T-helper 1 cell (primary cell): ENCODE results near the gene PYCARD.
"Not testable (repeated sequence)": the region's sequence is repeated elsewhere in the genome, so short reads cannot be mapped to it uniquely, and the experiment has no call there.

Experiments
- DNase-seq, 5 donors: peaks; one replicate each; pipeline ENCODE4 v3.0.0-alpha.2; 2012 to 2020

The PYCARD gene

DNA sequence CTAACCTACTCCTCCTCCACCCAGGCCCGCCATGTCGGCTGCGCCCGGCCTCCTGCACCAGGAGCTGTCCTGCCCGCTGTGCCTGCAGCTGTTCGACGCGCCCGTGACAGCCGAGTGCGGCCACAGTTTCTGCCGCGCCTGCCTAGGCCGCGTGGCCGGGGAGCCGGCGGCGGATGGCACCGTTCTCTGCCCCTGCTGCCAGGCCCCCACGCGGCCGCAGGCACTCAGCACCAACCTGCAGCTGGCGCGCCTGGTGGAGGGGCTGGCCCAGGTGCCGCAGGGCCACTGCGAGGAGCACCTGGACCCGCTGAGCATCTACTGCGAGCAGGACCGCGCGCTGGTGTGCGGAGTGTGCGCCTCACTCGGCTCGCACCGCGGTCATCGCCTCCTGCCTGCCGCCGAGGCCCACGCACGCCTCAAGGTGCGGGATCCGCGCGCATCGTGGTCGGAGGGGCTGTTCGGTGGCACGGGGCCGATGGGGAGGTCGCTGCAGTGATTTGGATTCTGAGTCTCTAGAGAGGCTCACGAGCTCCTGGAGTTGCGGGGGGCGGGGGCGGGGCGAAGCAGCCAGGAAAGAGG lies 12.2 kb upstream of the PYCARD start:
- no peak for DNase-seq

DNA sequence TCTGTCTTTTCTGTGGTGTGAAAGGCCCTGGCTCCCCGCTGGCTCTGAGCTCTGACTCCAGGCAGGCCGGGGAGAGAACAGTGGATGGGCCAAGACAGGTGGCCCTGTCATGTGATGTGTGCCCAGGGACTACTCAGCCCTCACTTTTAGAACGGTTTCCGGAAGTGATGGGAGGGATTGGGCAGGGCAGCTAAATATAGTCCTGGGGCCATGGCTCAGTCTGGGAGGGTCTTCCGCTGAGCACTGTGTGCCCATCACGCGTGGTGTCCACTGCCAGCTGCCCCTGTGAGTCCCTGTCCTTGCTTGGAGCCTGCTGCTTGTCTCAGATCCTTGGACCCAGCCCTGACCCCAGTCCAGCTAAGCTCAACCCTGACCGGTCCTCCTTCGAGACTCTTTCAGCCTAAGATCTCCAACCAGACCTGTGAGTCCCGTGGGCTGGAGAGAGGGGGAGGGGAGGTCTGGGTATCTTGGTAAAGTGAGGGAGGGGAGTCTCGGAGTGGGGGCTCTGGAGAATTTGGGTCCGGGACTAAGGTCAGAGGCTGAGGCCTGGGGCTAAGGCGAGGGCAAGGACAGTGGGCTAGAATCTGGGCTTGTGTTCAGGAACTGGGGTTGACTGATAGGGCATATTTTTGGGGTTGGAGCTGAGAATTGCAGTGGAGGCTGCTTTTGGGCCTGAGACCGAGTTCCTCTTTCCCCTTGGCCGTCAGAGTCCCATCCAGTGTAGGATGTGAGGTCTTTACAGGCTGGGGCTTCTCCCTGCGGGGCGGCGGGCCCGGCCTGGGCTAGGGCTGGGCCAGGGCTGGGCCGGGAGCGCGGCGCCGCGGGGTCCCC lies 11.5 kb upstream of the PYCARD start, which contains the start of gene TRIM72:
TRIM72 (plus strand) TSS at position 243 of the 831 bp plus-strand sequence. CDS start 620 bp downstream, outside the sequence.
- no peak for DNase-seq

GRCh38 chr16:31213342-31213741 lies 10.8 kb upstream of the PYCARD start:
- DNase-seq = no peak

DNA sequence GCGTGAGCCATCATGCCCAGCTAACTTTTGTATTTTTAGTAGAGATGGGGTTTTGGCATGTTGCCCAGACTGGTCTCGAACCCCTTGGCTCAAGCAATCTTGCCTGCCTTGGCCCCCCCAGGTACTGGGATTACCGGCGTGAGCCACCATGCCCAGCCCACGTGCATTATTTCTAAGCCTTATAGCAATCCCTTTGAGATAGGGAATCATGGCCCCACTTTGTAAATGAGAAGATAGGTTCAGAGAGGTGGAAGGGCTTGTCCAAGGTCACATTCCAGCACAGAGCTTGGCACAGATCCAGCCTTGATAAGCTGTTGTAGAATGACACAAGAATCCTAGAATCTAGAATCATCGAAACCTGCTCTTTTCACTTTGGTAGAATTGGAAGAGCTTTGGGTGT lies 4.2 kb upstream of the PYCARD start:
- no peak for DNase-seq

DNA sequence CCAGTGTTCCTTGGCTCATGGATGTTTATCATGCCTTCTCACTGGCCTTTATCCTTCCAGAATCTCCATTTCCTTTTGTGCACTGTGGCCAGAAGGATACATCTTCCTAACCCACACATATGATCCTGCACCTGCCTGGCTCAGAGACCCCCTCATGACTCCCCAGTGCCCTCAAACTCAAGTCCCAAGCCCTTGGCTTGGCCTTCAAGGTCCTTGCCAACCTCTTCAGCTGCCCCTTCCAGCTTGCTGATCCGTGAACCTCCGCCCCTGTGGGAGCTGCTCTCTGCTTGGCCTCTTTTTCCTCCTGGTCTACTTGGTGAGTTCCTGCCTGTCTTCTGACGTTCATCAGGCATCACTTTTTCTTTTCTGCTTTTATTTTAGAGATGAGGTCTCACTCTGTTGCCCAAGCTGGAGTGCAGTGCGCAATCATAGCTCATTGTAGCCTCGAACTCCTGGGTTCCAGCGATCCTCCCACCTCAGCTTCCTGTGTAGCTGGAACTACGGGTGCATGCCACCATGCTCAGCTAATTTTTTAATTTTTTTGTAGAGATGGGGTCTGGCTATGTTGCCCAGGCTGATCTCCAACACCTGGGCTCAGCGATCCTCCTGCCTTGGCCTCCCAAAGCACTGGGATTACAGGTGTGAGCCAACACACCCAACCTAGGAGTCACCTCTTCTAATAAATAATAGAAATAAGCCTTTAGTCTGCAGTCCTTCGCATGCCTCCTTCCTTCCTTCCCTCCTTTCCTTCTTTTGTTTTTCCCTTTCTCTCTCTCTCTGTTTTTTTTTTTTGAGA lies 2.5 kb upstream of the PYCARD start:
- DNase-seq = no peak

- DNase-seq = peak in 2 of 5 donors; percentile 23 to 59
These were observed 762 bp downstream of the PYCARD start for GRCh38 chr16:31201582-31202413.

DNA sequence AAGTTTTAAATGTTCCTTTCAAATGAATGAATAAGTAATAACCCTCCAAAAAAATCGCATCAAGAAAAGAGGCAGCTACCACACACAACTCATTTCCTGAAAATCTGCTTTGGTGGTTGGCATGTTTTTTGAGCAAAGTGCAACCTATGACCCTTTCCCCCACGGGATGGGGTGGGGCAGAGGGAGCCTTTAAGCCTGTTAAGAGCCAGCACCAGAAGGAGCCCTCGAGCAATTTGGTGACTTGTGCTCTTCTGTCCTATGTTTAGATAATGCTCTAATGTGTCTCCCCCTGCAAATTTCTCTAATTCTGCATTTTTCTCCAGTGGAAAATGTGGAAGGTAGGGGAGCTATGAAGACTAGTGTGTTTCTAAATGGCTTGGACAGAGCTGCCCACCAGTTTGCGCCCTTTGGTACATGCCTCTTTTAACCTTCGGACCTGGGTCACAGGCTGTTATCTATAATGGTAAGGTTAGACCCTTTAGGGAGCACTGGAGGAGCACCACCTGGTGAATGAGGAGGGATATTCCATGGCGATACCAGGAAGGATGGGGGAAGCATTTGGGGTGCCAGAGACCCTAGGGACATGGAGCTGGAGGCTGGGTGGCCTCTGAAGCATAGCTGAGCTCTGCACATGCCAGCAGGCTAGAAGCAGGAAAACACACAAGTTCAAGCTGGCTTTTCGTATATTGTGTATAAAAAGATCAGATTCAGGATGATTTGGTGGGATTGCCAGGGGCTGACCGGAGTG lies 1.6 kb downstream of the PYCARD start:
- DNase-seq = peak in 3 of 5 donors; percentile 34 to 74 (median 34)

DNA sequence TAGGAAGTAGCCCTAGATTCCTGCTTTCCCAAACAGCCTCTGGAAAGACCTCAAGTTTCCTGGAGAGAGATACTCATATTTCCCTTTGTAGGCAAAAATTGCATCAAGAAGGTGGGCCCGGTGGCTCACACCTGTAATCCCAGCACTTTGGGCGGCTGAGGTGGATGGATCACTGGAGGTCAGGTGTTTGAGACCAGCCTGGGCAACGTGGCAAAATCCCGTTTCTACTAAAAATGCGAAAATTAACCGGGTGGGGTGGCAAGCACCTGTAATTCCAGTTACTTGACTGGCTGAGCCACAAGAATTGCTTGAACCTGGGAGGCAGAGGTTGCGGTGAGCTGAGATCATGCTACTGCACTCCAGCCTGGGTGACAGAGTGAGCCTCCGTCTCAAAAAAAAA lies 2.4 kb downstream of the PYCARD start:
- not testable (repeated sequence) for DNase-seq

DNA sequence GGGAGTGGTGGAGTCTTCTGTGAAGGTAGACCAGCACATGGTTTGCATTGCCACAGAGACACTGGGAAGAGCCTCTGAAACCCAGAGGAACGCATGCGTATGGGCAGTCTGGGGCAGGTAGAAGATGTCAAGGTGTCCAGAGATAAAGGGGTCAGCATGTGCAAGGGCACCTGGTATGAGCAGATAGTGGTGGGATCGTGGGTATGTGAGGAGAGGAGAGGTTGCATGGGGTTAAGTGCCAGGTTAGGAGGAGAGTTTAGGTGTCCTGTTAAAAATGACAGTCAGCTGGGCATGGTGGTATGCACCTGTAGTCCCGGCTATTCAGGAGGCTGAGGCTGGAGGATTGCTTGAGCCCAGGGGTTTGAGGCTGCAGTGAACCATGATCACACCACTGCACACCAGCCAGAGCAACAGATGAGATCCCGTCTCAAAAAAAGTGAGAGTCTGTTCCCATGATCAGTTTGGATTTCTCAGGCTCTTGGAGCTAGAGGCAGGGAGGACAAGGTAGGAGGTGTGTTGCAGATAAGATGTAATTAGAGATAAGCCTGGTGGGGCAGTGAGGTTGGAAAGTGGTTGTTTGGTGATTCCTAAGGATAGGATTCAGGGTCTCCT lies 3.0 kb downstream of the PYCARD start:
- no peak for DNase-seq

GRCh38 chr16:31198207-31198882 lies 4.2 kb downstream of the PYCARD start:
- DNase-seq = no peak

- no peak for DNase-seq
These were observed 6.1 kb downstream of the PYCARD start for GRCh38 chr16:31196324-31197088.

DNA sequence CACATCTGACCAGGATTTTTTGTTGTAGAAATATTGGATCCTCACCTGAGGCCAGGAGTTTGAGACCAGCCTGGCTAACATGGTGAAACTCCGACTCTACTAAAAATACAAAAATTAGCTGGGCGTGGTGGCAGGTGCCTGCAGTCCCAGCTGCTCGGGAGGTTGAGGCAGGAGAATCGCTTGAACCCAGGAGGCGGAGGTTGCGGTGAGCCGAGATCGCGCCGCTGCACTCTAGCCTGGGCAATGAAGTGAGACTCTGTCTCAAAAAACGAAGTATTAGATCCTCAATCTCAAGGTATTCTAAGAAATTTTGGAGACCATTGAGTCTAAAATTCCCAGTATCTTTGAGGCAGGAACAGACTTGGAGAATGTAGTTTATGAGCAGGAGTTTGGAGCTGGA lies 6.7 kb downstream of the PYCARD start:
- not testable (repeated sequence) for DNase-seq

DNA sequence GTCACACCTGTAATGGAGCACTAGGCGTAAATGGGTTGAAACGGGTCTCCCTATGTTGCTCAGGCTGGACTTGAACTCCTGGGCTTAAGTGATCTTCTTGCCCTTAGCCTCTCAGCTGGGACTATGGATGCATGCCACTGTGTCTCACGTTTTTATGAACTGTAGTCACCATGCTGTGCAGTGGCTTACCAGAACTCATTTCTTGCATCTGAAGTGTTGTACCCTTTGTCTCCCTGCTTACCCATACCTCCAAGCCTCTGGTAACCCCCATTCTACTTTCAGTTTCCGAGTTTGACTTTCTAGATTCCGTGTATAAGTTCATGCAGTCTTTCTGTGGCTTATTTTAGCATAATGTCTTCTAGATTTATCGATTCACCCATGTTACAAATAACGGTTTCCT lies 7.7 kb downstream of the PYCARD start:
- DNase-seq = no peak

GRCh38 chr16:31193874-31194273 lies 8.7 kb downstream of the PYCARD start:
- DNase-seq = no peak

GRCh38 chr16:31192856-31193642 lies 9.5 kb downstream of the PYCARD start:
- DNase-seq = no peak

DNA sequence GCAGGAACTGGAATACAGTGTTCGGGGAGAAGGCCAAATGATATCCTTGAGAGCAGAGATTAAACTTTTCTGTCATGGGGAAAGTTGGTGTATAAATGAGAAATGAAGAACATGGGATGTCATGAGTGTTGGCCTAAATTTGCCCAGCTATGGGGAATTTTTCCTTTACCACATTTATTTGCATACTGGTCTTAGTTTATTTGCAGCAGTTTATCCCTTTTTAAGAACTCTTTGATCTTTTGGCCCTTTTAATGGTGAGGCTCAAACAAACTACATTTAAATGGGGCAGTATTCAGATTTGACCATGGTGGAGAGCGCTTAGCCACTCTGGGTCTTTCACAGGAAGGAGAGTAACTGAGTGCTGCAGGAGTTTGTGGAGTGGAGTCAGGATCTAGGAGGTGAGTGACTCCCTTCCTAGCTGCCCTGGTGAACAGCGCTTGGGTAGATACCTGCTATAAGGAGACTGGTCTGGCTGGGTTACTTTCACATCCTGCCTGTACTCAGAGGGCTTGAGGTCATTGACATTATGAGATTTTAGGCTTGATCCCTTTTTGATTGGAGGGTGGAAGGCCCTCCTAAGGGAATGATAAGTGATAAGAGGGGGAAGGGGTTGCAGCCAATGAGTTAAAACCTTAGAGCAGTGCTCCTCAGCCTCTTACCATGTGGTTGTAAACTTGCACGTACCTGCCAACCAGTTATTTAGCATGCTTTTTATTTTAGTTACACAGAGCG lies 10.7 kb downstream of the PYCARD start:
- no peak for DNase-seq

DNA sequence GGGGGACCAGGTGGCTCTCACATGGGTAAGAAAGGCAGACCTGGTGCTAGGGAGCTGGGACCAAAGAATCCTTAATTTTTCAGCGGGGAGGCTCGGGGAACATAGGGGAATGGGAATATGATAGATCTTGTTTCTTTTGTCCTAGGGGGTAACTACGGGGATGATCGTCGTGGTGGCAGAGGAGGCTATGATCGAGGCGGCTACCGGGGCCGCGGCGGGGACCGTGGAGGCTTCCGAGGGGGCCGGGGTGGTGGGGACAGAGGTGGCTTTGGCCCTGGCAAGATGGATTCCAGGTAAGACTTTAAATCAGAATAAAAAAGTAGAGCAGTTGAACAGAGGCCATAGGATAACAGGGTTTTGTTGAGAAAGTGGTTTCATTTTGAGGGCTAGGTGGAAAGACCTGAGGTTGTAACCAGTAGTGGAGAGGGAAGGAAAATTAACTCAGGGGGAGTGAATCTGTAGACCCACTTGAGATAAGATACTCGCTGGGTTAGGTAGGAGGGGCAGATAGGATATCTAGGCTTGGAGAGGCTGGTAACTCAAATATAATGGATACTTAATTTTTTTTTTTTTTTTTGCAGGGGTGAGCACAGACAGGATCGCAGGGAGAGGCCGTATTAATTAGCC lies 11.6 kb downstream of the PYCARD start:
- DNase-seq = no peak

DNA sequence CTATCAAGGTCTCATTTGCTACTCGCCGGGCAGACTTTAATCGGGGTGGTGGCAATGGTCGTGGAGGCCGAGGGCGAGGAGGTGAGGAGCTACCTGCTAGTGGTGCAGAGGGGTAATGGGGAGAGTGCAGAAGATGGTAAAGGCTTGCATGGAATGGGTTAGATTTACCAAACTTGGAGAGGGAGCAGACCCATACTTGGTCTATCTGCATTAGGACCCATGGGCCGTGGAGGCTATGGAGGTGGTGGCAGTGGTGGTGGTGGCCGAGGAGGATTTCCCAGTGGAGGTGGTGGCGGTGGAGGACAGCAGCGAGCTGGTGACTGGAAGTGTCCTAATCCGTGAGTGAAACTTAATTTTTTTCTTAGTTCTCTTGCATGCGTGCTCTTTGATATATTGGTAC lies 12.5 kb downstream of the PYCARD start:
- DNase-seq = no peak
